Measurements from ENCODE around the gene PHF5A.
"Not testable (repeated sequence)": the region's sequence is repeated elsewhere in the genome, so short reads cannot be mapped to it uniquely, and the experiment has no call there.

PHF5A gene

GRCh38 chr22:41446639-41447434 is 21.7 kb downstream of the PHF5A start, which contains the start of gene TOB2:
Gene TOB2, minus strand, starts transcription at chr22:41446801. Its CDS starts 9,456 bp downstream, at chr22:41437345.
- peak; percentile 95 for DNase-seq

GRCh38 chr22:41446057-41446501 is 22.4 kb downstream of the PHF5A start:
- DNase-seq, result peak; percentile 19

GRCh38 chr22:41445129-41446056 is 23.1 kb downstream of the PHF5A start:
- DNase-seq, result peak; percentile 90

GRCh38 chr22:41444360-41445128 is 23.9 kb downstream of the PHF5A start:
- peak; percentile 99 for DNase-seq

- peak; percentile 65 for DNase-seq
Measured at GRCh38 chr22:41442240-41442792, 26.2 kb downstream of the PHF5A start.

- DNase-seq, result not testable (repeated sequence)
Measured at GRCh38 chr22:41440511-41440910, 28.0 kb downstream of the PHF5A start.

GRCh38 chr22:41437198-41437597 is 31.3 kb downstream of the PHF5A start:
- DNase-seq, result no peak

- no peak for DNase-seq
Measured at GRCh38 chr22:41436322-41437113, 32.0 kb downstream of the PHF5A start.

- no peak for DNase-seq
Measured at GRCh38 chr22:41435560-41435959, 32.9 kb downstream of the PHF5A start.

GRCh38 chr22:41434361-41435003 is 34.0 kb downstream of the PHF5A start:
- DNase-seq, result not testable (repeated sequence)

- not testable (repeated sequence) for DNase-seq
Measured at GRCh38 chr22:41433480-41433879, 35.0 kb downstream of the PHF5A start.

- no peak for DNase-seq
Measured at GRCh38 chr22:41431656-41432055, 36.8 kb downstream of the PHF5A start.

- DNase-seq, result peak; percentile 27
Measured at GRCh38 chr22:41429951-41430332, 38.5 kb downstream of the PHF5A start.

- peak; percentile 24 for DNase-seq
Measured at GRCh38 chr22:41429232-41429950, 39.1 kb downstream of the PHF5A start.

GRCh38 chr22:41425660-41426365 is 42.7 kb downstream of the PHF5A start:
- peak; percentile 38 for DNase-seq

- no peak for DNase-seq
Measured at GRCh38 chr22:41418717-41419116, 49.8 kb downstream of the PHF5A start.

GRCh38 chr22:41417622-41418390 is 50.7 kb downstream of the PHF5A start:
- no peak for DNase-seq

- DNase-seq, result no peak
Measured at GRCh38 chr22:41415554-41415953, 52.9 kb downstream of the PHF5A start.
